Measurements from ENCODE around the gene NME3.
"Not testable (repeated sequence)": the region's sequence is repeated elsewhere in the genome, so short reads cannot be mapped to it uniquely, and the experiment has no call there.

NME3 gene

GRCh38 chr16:1810106-1810505, 38.8 kb upstream of the NME3 start:
- POLR2A ChIA-PET = no interaction called here
- DNase-seq (ENCODE audit: extremely low spot score) = no peak
- no peak for TF ChIP-seq CTCF (IDR thresholded peaks at IDR 0.05; ENCODE audit: control extremely low read depth, extremely low read depth, low read depth, missing control alignments)
- CTCF ChIA-PET = interaction anchor here (1.2 kb wide), 1 partner anchor 28 kb away, joined by 5 read pairs; the partner anchor contains the start of genes NUBP2 and SPSB3

- DNase-seq (ENCODE audit: extremely low spot score) = no peak
- TF ChIP-seq CTCF (IDR thresholded peaks at IDR 0.05; ENCODE audit: control extremely low read depth, extremely low read depth, low read depth, missing control alignments) = no peak
- ChIA-PET POLR2A (no interaction called here), CTCF (no interaction called here)
Observed at GRCh38 chr16:1809281-1809801, 38.0 kb upstream of the NME3 start.

GRCh38 chr16:1808691-1809090, 37.3 kb upstream of the NME3 start:
- DNase-seq (ENCODE audit: extremely low spot score) = no peak
- ChIA-PET POLR2A (no interaction called here), CTCF (no interaction called here)
- no peak for TF ChIP-seq CTCF (IDR thresholded peaks at IDR 0.05; ENCODE audit: control extremely low read depth, extremely low read depth, low read depth, missing control alignments)

- ChIA-PET CTCF (interaction anchor here (1.4 kb wide), 1 partner anchor 16 kb away, joined by 3 read pairs; no protein-coding TSS in a partner anchor), POLR2A (no interaction called here)
- TF ChIP-seq CTCF (IDR thresholded peaks at IDR 0.05; ENCODE audit: control extremely low read depth, extremely low read depth, low read depth, missing control alignments) = no peak
- DNase-seq (ENCODE audit: extremely low spot score) = no peak
Observed at GRCh38 chr16:1807626-1808025, 36.3 kb upstream of the NME3 start.

- no peak for DNase-seq (ENCODE audit: extremely low spot score)
- CTCF ChIA-PET = no interaction called here
Observed at GRCh38 chr16:1800701-1801100, 29.4 kb upstream of the NME3 start.

GRCh38 chr16:1799263-1799662, 27.9 kb upstream of the NME3 start:
- DNase-seq (ENCODE audit: extremely low spot score); POLR2A ChIA-PET; CTCF ChIA-PET: not testable (repeated sequence)

More at GRCh38 chr16:1800701-1801100, 29.4 kb upstream of the NME3 start:
- POLR2A ChIA-PET = no interaction called here
- TF ChIP-seq CTCF (IDR thresholded peaks at IDR 0.05; ENCODE audit: control extremely low read depth, extremely low read depth, low read depth, missing control alignments) = no peak

GRCh38 chr16:1794908-1795666, 23.7 kb upstream of the NME3 start:
- POLR2A ChIA-PET = no interaction called here
- DNase-seq (ENCODE audit: extremely low spot score) = no peak
- CTCF ChIA-PET = no interaction called here
- TF ChIP-seq CTCF (IDR thresholded peaks at IDR 0.05; ENCODE audit: control extremely low read depth, extremely low read depth, low read depth, missing control alignments) = no peak

Measured in GM10248 (cell line).